Measurements from ENCODE around the gene QSER1. TPM values are rescaled to one million over a fixed set of nuclear protein-coding genes. Genes with fewer than 3 reads are reported as not detected.
A peak's percentile ranks its signal among the peaks of the same experiment; 100 is the strongest.

The QSER1 gene
- total RNA-seq, 1 experiment from 2014 or later, result 60.9 TPM

DNA sequence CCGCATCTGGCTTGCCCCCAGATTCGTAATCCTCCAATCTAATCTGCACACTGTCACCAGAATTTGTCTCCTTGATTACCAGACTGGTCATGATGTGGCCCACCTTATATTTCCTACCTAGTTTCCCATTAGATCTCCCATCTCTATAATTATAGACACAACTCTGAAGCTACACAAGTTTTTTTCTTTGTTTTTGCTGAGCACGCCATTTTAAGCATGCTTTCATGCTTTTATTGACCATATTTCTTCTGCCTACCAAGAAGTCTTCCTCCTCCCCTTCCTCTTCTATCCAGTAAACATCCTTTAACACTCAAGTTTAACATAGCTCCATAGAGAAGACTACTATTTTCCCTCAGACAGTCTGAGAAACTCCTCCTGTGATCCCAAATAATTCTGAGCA is 98.8 kb downstream of the QSER1 start:
- no peaks in the 10 kb centered on the region for H3K79me2 ChIP-seq (ENCODE audit: low read length)
- H3K27ac ChIP-seq (ENCODE audit: low read length), result no peak overlapping the region
- no peaks in the 10 kb centered on the region for H4K20me1 ChIP-seq (ENCODE audit: insufficient read depth, low read depth, low read length)
- no peak overlapping the region for H3K9ac ChIP-seq (ENCODE audit: low read length)
- H3K4me1 ChIP-seq (ENCODE audit: low read length), result no peaks in the 10 kb centered on the region; the same call in 1 of the 2 replicates
- H3K27me3 ChIP-seq (ENCODE audit: low read length), result no peaks in the 10 kb centered on the region
- H3K4me3 ChIP-seq (ENCODE audit: low read length), result no peak overlapping the region
- peaks cover 10% of the 10 kb centered on the region for H3K9me3 ChIP-seq (ENCODE audit: low read length)
- no peak for DNase-seq
- H2AFZ ChIP-seq (ENCODE audit: low read length), result no peak overlapping the region
- H3K36me3 ChIP-seq (ENCODE audit: insufficient read depth, low read length), result no peaks in the 10 kb centered on the region
- no peaks in the 10 kb centered on the region for H3K9me2 ChIP-seq (replicated peaks; ENCODE audit: insufficient read depth, low read length)
- no peak overlapping the region for H3K4me2 ChIP-seq (ENCODE audit: low read depth, low read length, poor library complexity, severe bottlenecking)

DNA sequence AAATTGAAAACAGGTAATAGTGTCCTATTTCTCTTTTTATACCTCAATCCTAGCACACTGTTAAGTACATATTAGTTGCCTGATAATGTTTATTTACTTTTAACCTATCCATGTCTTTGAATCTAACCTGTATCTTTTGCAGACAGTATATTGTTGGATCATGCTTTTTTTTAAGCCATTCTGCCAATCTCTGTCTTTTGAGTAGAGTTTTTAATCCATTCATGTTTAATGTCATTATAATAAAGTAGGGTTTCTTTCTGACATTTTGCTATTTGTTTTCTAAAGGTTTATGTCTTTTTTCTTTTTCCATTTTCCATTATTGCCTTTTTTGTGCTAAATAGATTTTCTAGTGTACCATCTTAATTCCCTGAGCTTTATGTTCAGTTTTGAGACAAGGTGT is 99.3 kb downstream of the QSER1 start:
- no peak for DNase-seq
- Histone ChIP-seq H2AFZ (ENCODE audit: low read length) (no peak overlapping the region), H3K9me2 (replicated peaks; ENCODE audit: insufficient read depth, low read length) (no peaks in the 10 kb centered on the region), H3K4me2 (ENCODE audit: low read depth, low read length, poor library complexity, severe bottlenecking) (no peak overlapping the region), H3K27ac (ENCODE audit: low read length) (no peak overlapping the region), H3K9me3 (ENCODE audit: low read length) (peaks cover 10% of the 10 kb centered on the region), H3K9ac (ENCODE audit: low read length) (no peak overlapping the region), H3K4me1 (ENCODE audit: low read length) (peaks cover 2% of the 10 kb centered on the region), H3K36me3 (ENCODE audit: insufficient read depth, low read length) (no peaks in the 10 kb centered on the region), H3K79me2 (ENCODE audit: low read length) (no peaks in the 10 kb centered on the region), H3K27me3 (ENCODE audit: low read length) (no peaks in the 10 kb centered on the region), H4K20me1 (ENCODE audit: insufficient read depth, low read depth, low read length) (no peaks in the 10 kb centered on the region), H3K4me3 (ENCODE audit: low read length) (no peak overlapping the region)

DNA sequence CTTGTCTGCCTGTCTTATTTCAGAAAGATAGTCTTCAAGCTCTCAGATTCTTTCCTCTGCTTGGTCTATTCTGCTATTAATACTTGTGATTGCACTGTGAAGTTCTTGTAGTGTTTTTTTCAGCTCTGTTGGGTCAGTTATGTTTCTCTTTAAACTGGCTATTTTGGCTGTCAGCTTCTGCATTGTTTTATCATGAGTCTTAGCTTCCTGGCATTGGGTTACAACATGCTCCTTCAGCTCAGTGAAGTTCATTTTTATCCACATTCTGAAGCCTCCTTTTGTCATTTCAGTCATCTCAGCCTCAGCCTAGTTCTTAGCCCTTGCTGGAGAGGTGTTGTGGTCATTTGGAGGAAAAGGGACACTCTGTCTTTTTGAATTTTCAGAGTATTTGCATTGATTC is 107.6 kb downstream of the QSER1 start:
- Histone ChIP-seq H3K9me3 (ENCODE audit: low read length) (0 out of 2 replicates have a peak, but pooled peaks cover 4% of the 10 kb centered on the region), H3K27me3 (ENCODE audit: low read length) (no peaks in the 10 kb centered on the region), H3K27ac (ENCODE audit: low read length) (no peak overlapping the region), H3K4me1 (ENCODE audit: low read length) (peaks cover 7% of the 10 kb centered on the region), H3K4me2 (ENCODE audit: low read depth, low read length, poor library complexity, severe bottlenecking) (no peak overlapping the region), H3K9me2 (replicated peaks; ENCODE audit: insufficient read depth, low read length) (no peaks in the 10 kb centered on the region), H3K36me3 (ENCODE audit: insufficient read depth, low read length) (no peaks in the 10 kb centered on the region), H3K9ac (ENCODE audit: low read length) (no peak overlapping the region), H2AFZ (ENCODE audit: low read length) (0 out of 2 replicates have a peak overlapping the region, but pooled peaks have one; percentile 36), H4K20me1 (ENCODE audit: insufficient read depth, low read depth, low read length) (no peaks in the 10 kb centered on the region), H3K79me2 (ENCODE audit: low read length) (no peaks in the 10 kb centered on the region), H3K4me3 (ENCODE audit: low read length) (no peak overlapping the region)
- DNase-seq, result no peak

DNA sequence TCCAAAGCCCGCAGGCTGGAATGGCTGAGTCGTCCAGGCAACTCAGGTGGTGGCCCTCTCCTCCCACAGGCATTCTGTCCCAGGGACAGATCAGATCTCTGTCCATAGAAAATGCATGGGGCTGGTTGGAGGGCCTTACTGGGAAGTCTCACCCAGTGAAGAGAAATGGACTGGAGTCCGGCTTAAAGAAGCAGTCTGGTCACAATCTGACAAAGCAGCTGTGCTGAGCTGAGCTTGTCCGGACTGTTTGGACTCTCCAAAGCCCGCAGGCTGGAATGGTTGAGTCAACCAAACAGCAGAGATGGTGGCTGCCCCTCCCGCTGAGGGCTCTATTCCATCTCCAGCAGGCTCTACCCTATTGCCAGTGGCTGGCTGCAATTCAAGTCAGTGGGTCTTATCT is 108.7 kb downstream of the QSER1 start:
- H3K4me2 ChIP-seq (ENCODE audit: low read depth, low read length, poor library complexity, severe bottlenecking), result no peak overlapping the region
- no peak overlapping the region for H3K9ac ChIP-seq (ENCODE audit: low read length)
- no peaks in the 10 kb centered on the region for H3K36me3 ChIP-seq (ENCODE audit: insufficient read depth, low read length)

DNA sequence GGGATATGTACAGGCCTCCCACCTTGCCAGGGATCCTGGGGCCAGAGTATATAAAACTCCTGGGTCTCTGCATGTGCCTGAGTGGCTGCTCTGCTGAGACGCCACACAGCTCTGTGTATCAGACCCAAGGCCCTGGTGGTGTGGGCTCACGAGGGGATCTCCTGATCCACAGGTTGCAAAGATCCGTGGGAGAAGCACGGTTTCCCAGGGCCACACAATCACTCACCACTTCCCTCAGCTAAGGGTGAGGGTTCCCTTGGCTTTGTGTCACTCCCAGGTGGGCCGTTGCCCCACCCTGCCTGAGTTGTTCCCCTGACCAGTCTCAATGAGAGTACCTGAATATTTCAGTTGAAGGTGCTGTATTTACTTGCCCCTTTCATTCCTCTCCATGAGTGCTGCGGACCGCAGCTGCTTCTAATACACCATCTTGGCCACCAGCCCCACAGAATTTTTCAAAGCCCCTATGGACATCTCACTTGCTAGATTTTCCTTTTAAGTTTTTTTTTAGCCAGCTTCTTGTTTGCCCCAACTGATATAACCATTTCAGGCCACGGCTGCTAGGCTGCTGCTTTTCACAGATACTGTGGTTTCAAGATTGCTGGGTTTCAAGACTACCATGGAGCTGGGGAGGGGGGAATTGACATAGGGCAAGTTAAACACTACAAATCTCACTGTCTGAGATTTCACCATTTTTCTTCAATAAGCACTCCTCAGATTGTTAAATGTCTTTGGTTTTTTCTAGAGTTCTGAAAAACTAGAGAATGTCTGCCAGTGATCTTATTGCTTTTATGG is 109.3 kb downstream of the QSER1 start:
- H3K9me3 ChIP-seq (ENCODE audit: low read length), result 0 out of 2 replicates have a peak, but pooled peaks cover 4% of the 10 kb centered on the region
- H2AFZ ChIP-seq (ENCODE audit: low read length), result no peak overlapping the region
- peaks cover 6% of the 10 kb centered on the region for H3K4me1 ChIP-seq (ENCODE audit: low read length)
- no peaks in the 10 kb centered on the region for H3K27me3 ChIP-seq (ENCODE audit: low read length)
- no peak for DNase-seq
- H3K9me2 ChIP-seq (replicated peaks; ENCODE audit: insufficient read depth, low read length), result no peaks in the 10 kb centered on the region
- no peak overlapping the region for H3K4me3 ChIP-seq (ENCODE audit: low read length)
- H3K27ac ChIP-seq (ENCODE audit: low read length), result no peak overlapping the region
- no peaks in the 10 kb centered on the region for H3K79me2 ChIP-seq (ENCODE audit: low read length)
- no peaks in the 10 kb centered on the region for H4K20me1 ChIP-seq (ENCODE audit: insufficient read depth, low read depth, low read length)
- H3K9ac ChIP-seq (ENCODE audit: low read length), result no peak overlapping the region
- H3K4me2 ChIP-seq (ENCODE audit: low read depth, low read length, poor library complexity, severe bottlenecking), result no peak overlapping the region
- H3K36me3 ChIP-seq (ENCODE audit: insufficient read depth, low read length), result no peaks in the 10 kb centered on the region

More for the DNA sequence above, 108.7 kb downstream of the QSER1 start:
- Histone ChIP-seq H3K27me3 (ENCODE audit: low read length) (no peaks in the 10 kb centered on the region), H3K9me3 (ENCODE audit: low read length) (0 out of 2 replicates have a peak, but pooled peaks cover 4% of the 10 kb centered on the region), H2AFZ (ENCODE audit: low read length) (no peak overlapping the region), H3K4me3 (ENCODE audit: low read length) (no peak overlapping the region), H3K27ac (ENCODE audit: low read length) (no peak overlapping the region), H4K20me1 (ENCODE audit: insufficient read depth, low read depth, low read length) (no peaks in the 10 kb centered on the region), H3K4me1 (ENCODE audit: low read length) (peaks cover 7% of the 10 kb centered on the region), H3K9me2 (replicated peaks; ENCODE audit: insufficient read depth, low read length) (no peaks in the 10 kb centered on the region), H3K79me2 (ENCODE audit: low read length) (no peaks in the 10 kb centered on the region)
- no peak for DNase-seq

DNA sequence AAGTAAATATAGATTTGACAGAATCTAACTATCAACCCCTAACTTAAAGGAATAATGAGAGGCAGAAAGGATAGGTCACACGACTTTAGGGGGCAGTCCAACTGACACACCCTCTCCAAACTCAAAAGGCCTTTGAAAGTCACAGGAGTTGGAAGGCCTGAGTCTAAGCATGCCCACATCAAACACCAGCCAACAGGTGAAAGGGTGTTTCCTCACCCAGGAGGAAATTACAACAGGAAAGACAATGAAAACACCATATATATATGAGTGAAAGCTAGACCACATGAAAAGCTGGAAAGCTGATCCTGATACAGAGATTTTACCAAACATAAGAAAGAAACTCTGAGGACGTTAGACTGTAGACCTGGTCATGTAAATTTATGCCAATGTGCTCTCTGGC is 112.6 kb downstream of the QSER1 start:
- Histone ChIP-seq H3K36me3 (ENCODE audit: insufficient read depth, low read length) (no peaks in the 10 kb centered on the region), H3K9ac (ENCODE audit: low read length) (no peak overlapping the region)
- no peak for DNase-seq

DNA sequence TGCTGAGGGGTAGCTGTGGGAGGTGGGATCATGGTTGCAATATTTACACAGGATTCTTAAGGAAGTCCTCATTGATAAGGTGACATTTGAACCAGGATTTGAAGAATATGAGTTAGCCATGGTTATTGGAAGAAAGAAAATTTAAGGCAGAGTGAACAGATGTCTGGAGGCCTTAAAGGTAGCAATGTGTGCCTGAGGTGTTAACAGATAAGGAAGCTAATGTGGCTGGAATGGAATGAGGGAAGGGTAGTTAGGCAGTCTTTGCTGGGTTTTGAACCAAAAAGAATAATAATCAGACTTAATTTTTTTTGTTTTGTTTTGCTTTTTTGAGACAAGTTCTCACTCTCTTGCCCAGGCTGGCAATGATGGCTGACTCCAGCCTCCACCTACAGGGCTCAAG is 113.4 kb downstream of the QSER1 start:
- no peaks in the 10 kb centered on the region for H3K79me2 ChIP-seq (ENCODE audit: low read length)
- H3K9ac ChIP-seq (ENCODE audit: low read length), result no peak overlapping the region
- H2AFZ ChIP-seq (ENCODE audit: low read length), result no peak overlapping the region
- H3K27ac ChIP-seq (ENCODE audit: low read length), result no peak overlapping the region
- H3K4me1 ChIP-seq (ENCODE audit: low read length), result peaks cover 4% of the 10 kb centered on the region; the same call in 1 of the 2 replicates
- H4K20me1 ChIP-seq (ENCODE audit: insufficient read depth, low read depth, low read length), result no peaks in the 10 kb centered on the region
- H3K9me3 ChIP-seq (ENCODE audit: low read length), result no peaks in the 10 kb centered on the region
- no peak for DNase-seq
- H3K4me3 ChIP-seq (ENCODE audit: low read length), result no peak overlapping the region
- H3K27me3 ChIP-seq (ENCODE audit: low read length), result no peaks in the 10 kb centered on the region
- no peaks in the 10 kb centered on the region for H3K9me2 ChIP-seq (replicated peaks; ENCODE audit: insufficient read depth, low read length)
- no peak overlapping the region for H3K4me2 ChIP-seq (ENCODE audit: low read depth, low read length, poor library complexity, severe bottlenecking)
- H3K36me3 ChIP-seq (ENCODE audit: insufficient read depth, low read length), result no peaks in the 10 kb centered on the region

More for the DNA sequence above, 112.6 kb downstream of the QSER1 start:
- Histone ChIP-seq H3K27ac (ENCODE audit: low read length) (no peak overlapping the region), H3K79me2 (ENCODE audit: low read length) (no peaks in the 10 kb centered on the region), H2AFZ (ENCODE audit: low read length) (no peak overlapping the region), H4K20me1 (ENCODE audit: insufficient read depth, low read depth, low read length) (no peaks in the 10 kb centered on the region), H3K4me3 (ENCODE audit: low read length) (no peak overlapping the region), H3K9me2 (replicated peaks; ENCODE audit: insufficient read depth, low read length) (no peaks in the 10 kb centered on the region), H3K4me2 (ENCODE audit: low read depth, low read length, poor library complexity, severe bottlenecking) (no peak overlapping the region), H3K4me1 (ENCODE audit: low read length) (peaks cover 4% of the 10 kb centered on the region; the same call in 1 of the 2 replicates), H3K9me3 (ENCODE audit: low read length) (no peaks in the 10 kb centered on the region), H3K27me3 (ENCODE audit: low read length) (no peaks in the 10 kb centered on the region)

DNA sequence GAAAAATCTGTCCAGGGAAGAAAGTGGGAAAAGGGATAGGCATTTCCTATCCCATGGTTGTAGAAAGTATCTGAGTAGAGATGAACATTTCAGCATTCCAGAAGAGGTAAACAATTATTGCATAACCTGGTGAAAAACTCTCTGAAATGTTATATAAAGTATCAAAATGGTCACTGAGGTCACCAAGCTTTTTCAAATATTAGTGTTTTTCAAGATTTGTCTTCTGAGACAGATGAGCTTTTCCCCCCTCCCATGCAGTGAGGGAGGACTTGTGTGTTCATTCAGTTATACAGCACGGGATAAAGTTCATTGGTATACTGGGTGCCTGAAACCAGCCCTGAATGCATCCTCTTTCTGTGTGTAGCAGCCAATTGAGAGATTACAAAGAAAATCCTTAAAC is 121.1 kb downstream of the QSER1 start:
- no peak overlapping the region for H2AFZ ChIP-seq (ENCODE audit: low read length)
- no peaks in the 10 kb centered on the region for H4K20me1 ChIP-seq (ENCODE audit: insufficient read depth, low read depth, low read length)
- H3K4me3 ChIP-seq (ENCODE audit: low read length), result no peak overlapping the region
- no peak overlapping the region for H3K27ac ChIP-seq (ENCODE audit: low read length)
- H3K4me1 ChIP-seq (ENCODE audit: low read length), result no peaks in the 10 kb centered on the region
- H3K36me3 ChIP-seq (ENCODE audit: insufficient read depth, low read length), result no peaks in the 10 kb centered on the region
- no peaks in the 10 kb centered on the region for H3K9me2 ChIP-seq (replicated peaks; ENCODE audit: insufficient read depth, low read length)
- DNase-seq, result no peak
- H3K79me2 ChIP-seq (ENCODE audit: low read length), result no peaks in the 10 kb centered on the region
- H3K4me2 ChIP-seq (ENCODE audit: low read depth, low read length, poor library complexity, severe bottlenecking), result no peak overlapping the region
- no peaks in the 10 kb centered on the region for H3K27me3 ChIP-seq (ENCODE audit: low read length)
- no peaks in the 10 kb centered on the region for H3K9me3 ChIP-seq (ENCODE audit: low read length)
- H3K9ac ChIP-seq (ENCODE audit: low read length), result no peak overlapping the region

All from Karpas-422 (cell line).